Renal cortical epithelial cell (primary cell): ENCODE results near the gene CEP41. TPM values are rescaled to one million over a fixed set of nuclear protein-coding genes. Genes with fewer than 3 reads are reported as not detected.
"Not testable (repeated sequence)": the region's sequence is repeated elsewhere in the genome, so short reads cannot be mapped to it uniquely, and the experiment has no call there.

Source experiments
- DNase-seq: peaks from one replicate; pipeline ENCODE4 v3.0.0-alpha.2; 2011; ENCODE audit warnings: low read depth
- total RNA-seq: library from RNA; depleted of rRNA; stranded (reverse); fragments of >200 nt; gene quantifications from 2 replicates; pipeline ENCODE4 v1.2.3, GENCODE V29; 2014

The CEP41 gene
- total RNA-seq, 1 donor from 2014 or later: 18.7 TPM

- DNase-seq: no peak
These were observed 20.5 kb upstream of the CEP41 start for GRCh38 chr7:130461272-130461671.

GRCh38 chr7:130458257-130458656 is 17.4 kb upstream of the CEP41 start:
- no peak for DNase-seq

DNA sequence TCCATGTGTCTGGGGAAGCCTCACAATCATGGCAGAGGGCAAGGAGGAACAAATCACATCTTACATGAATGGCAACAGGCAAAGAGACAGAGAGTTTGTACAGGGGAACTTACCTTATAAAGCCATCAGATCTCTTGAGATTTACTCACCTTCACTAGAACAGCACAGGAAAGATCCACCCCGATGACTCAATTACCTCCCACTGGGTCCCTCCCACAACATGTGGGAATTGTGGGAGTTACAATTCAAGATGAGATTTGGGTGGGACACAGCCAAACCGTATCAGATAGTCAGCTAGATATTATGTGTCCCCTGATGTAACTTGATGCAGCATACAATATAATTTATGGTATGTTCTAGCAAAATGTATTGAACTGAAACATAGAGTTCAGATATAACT is 14.1 kb upstream of the CEP41 start:
- DNase-seq: no peak

GRCh38 chr7:130452951-130453350 is 12.1 kb upstream of the CEP41 start:
- DNase-seq: no peak

GRCh38 chr7:130451344-130451743 is 10.5 kb upstream of the CEP41 start:
- not testable (repeated sequence) for DNase-seq

- DNase-seq: no peak
These were observed 5.4 kb upstream of the CEP41 start for GRCh38 chr7:130446259-130446658.

DNA sequence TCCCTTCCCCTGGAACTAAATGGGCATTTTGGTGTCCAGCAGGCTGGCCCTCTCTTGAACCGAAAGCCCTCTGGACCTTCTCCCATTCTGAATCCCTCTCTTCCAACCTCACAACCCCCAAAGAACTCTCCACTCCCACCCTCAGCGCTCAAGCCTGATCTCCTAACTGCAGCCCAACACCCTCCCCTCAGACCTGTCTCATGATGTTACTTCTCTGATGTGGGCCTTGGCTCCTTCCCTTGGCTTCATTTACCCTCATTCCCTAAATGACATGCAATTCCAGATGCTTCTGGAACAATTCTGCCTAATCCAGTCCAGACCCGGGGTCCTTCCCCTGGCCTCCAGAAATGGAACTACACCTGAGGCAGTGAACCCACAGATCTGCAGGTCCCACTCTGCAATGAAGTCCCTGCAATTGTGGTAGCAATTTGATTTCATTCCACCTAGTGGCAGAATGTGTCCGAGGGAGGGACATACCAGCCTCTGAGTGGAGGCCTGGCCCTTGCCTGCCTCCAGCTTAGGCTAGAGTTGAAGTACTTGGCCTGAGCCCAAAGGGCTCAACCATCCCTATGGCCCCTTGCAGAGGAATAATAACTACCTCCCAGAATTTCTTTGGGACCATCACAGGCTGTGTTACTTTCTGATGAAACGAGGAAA is 4.1 kb upstream of the CEP41 start:
- DNase-seq: no peak

- DNase-seq: no peak
These were observed 3.4 kb upstream of the CEP41 start for GRCh38 chr7:130444234-130444633.

DNA sequence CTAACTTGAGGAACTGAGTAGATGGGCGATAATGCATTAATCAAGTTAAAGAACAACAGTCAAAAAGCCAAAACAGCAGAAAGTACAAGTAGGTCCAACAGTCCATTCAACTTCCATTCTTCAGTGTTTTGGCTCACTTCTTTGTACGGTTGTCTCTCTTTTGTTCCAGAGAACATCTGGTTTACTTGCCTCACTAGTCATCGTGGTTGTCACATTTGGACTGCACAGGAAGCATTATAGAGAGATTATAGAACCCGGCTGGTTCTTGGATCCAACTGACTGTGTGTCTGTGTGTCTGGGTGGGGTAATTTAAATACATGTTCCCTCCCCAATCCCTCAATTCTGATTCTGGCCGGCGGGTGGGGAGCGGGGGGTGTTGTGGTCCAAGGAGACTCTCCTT is 1.8 kb upstream of the CEP41 start:
- DNase-seq: no peak

GRCh38 chr7:130441408-130441869 is 623 bp upstream of the CEP41 start:
- DNase-seq: peak; percentile 49

- no peak for DNase-seq
These were observed 4.6 kb downstream of the CEP41 start for GRCh38 chr7:130436253-130436652.

GRCh38 chr7:130435311-130435854 is 5.4 kb downstream of the CEP41 start:
- DNase-seq: no peak

DNA sequence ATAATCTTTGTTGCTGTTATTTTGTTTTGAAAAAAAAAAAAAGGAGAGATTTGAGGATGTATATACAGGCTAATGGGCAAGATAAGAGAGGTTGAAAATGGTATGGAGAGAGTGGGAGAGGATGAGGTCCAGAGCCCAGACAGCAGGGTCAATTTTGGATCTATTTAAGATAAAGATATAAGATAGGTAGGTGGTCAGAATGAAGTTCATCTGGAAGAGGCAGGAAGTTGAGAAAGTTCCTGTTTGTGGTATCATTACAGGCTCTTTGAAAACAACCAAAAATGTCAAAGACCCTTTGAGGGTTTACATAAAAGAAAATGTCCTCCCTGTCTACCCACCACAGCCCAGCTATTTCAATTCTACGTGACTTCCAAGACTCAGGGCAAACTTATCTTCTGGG is 7.5 kb downstream of the CEP41 start:
- DNase-seq: no peak

GRCh38 chr7:130432886-130433285 is 7.9 kb downstream of the CEP41 start:
- DNase-seq: peak; percentile 83

DNA sequence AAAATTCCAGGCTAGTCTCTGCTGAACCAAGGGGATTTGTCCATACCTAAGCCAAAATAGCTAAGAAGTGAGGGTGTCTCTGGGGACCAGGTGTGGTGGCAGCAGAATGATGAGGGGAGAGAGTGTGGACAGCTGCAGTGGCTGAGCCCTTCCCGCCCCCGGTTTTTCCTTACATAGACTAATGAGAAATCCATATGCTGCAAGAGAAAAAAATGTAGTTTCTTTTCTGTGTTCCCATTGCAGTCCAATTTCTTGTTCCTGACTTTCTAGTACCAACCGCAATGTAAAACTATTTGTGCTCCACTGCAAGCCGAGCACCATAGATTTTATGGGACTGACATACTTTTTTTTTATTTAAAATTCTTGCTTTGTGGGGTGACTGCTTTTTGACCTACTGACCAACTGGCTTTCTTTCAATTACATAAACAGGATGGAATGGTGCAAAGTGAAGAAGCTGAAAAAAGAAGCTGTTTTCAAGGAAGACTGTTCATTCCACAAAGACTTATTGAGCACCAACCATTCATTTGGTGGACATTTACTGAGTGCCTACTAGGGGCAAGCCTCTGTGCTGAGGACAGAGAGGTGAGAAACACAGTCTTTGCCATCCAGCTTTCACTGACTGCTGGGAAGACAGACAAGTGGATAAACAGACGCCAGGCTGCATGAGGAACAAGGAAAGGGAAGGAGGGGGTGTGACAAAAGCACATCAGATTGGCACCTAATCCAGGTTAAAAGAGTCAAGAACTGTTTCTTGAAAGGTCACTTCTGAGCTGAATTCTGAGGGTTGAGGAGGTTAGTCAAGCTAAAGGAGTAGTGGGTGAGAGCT is 9.8 kb downstream of the CEP41 start:
- peak; percentile 43 for DNase-seq

DNA sequence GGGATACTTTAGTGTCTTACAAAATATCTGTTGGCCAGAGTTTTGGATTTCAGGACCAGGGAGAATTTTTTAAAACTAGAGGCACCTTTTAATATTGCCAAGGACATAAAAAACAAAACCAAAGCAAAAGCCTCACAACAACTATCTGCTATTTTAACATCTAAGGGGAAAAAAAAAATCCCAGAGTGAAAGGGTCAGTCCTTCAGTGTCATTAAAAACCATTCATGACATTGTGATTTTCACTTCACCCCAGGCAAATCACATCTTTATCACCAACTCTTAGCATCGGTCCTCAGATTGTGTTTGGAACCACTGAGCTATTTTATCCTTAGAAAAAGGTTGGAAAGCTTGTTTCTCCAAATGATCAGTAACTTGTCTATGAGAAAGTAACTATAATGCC is 10.7 kb downstream of the CEP41 start:
- no peak for DNase-seq

DNA sequence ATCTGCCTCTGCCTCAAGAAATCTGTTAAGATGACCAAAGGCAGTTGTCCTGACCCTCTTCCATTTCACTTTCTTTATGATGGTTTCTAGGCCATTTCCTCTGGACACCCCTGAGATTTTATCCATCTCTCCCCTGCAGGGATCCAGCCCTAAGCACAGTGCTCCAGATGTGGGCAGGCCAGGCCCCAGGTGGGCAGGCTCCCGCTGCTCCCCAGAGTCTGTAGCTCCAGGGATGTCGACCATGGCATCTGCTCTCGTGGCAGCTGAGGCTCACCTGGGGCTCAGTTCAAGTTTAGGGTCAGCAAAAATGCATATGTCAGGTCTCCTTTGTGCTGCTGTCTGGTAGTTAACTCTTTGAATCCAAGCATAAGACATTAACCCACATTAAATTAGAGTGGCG is 11.8 kb downstream of the CEP41 start:
- no peak for DNase-seq

DNA sequence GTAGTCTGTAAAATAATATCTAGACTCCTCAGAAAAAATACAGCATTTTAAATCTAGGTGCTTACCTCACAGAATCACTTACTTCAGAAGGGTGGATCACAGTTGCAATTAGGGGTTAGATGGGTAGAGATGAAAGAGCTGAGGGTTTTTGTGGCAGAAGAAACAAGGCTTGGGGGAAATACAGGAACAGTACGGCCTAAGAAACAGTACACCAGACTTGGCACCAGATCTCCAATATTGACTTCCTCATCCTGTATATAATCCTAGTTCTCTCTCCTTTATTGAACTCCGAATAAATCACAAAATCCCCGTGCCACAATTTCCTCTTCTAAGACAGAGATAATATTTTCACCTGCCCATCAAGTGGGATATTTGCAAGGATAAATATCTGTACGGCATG is 14.3 kb downstream of the CEP41 start:
- no peak for DNase-seq

- no peak for DNase-seq
These were observed 15.0 kb downstream of the CEP41 start for GRCh38 chr7:130425796-130426195.

- no peak for DNase-seq
These were observed 17.2 kb downstream of the CEP41 start for GRCh38 chr7:130423501-130424037.

DNA sequence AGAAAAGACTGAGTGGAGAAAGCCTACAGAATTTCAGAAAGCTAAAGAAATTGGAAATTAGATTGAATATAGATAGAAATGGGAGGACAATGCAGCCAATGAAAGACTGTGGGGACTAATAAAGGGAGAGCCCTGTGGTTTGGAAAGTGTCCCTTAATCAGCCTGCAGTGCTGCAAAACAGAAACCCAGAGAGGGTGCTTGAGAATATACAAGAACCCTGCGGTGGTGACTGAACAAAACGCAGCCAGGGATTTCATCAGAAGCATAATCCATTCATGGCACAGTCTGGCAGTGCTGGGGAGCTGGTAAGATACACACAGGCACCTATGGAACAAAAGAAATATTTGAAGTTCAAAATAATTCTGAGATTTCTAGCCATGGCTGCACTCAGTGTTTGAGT is 19.1 kb downstream of the CEP41 start:
- DNase-seq: peak; percentile 30

- DNase-seq: peak; percentile 27
These were observed 19.8 kb downstream of the CEP41 start for GRCh38 chr7:130420943-130421578.
